AG04449 (cell line): ENCODE measurements around the gene PPOX.

Source experiments
- CTCF ChIA-PET: fragments of 350-600 bp; formaldehyde crosslinking; extraction: SDS; loops from one replicate; lab custom pipeline; 2021; ENCODE audit warnings: antibody characterized with exemption; lab: Yijun Ruan, JAX
- POLR2A ChIA-PET: fragments of 400-600, 350-600 bp; formaldehyde crosslinking; extraction: SDS; loops from one replicate; lab custom pipeline; 2020; ENCODE audit warnings: antibody characterized with exemption, inconsistent platforms; lab: Yijun Ruan, JAX
- DNase-seq: peaks from one replicate; pipeline ENCODE4 v3.0.0-alpha.2; 2010; ENCODE audit warnings: low read depth, low spot score
- H3K4me3 ChIP-seq: 2 replicates; pipeline ENCODE4 v1.5.1; 2011; ENCODE audit warnings: low read depth, mild to moderate bottlenecking, control low read depth, low read length
- TF ChIP-seq, protein P1 (sequence below): IDR thresholded peaks from one replicate; pipeline ENCODE4 v1.5.1; 2011; ENCODE audit warnings: mild to moderate bottlenecking, moderate library complexity, low read length, control low read depth, inconsistent platforms; ENCODE audit not compliant: insufficient read depth; ENCODE audit errors: missing control alignments

PPOX gene

DNA sequence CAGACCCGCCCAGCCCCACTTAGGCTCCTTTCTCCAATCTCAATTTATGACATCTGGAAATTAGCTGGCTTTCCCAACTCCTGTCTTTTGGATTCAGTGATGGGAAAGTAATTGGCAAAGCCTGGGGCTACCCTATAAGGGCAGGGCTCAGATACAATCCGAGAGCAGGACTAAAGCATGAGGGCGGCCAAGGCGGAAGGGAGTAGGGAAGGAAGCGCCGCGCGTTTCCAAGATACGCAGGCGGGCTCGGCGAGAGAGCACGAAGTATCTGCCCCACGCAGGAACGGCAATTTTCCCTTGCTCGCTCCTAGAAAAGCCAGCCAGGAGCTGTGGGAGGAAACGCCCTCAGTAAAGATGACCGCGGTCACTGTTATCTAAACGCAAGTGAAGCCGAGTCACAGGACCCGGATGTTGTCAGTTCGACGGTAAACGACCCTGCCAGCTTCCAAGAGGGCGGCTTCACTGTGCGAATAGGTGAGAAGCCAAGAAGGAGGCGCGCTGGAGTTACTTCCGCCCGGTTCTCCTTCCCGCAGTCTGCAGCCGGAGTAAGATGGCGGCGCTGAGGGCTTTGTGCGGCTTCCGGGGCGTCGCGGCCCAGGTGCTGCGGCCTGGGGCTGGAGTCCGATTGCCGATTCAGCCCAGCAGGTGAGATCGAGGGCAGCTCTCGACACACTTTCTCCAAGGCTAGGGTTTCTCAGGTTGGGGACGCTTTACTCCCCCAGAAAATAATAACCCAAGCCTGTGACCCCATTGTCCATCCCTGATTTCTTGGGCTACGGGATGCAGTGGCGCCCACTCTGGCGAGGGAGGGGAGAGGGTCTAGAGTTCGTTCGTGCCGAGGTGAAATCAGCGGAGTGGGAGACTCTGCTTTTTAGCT is 35.8 kb downstream of the PPOX start, which contains the start of gene NDUFS2:
Gene NDUFS2, plus strand, starts transcription at position 532 of the 877 bp plus-strand sequence. Its CDS starts 19 bp downstream, at position 551.
- DNase-seq: peak; percentile 95
- TF ChIP-seq, protein P1, sequence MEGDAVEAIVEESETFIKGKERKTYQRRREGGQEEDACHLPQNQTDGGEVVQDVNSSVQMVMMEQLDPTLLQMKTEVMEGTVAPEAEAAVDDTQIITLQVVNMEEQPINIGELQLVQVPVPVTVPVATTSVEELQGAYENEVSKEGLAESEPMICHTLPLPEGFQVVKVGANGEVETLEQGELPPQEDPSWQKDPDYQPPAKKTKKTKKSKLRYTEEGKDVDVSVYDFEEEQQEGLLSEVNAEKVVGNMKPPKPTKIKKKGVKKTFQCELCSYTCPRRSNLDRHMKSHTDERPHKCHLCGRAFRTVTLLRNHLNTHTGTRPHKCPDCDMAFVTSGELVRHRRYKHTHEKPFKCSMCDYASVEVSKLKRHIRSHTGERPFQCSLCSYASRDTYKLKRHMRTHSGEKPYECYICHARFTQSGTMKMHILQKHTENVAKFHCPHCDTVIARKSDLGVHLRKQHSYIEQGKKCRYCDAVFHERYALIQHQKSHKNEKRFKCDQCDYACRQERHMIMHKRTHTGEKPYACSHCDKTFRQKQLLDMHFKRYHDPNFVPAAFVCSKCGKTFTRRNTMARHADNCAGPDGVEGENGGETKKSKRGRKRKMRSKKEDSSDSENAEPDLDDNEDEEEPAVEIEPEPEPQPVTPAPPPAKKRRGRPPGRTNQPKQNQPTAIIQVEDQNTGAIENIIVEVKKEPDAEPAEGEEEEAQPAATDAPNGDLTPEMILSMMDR: peak; percentile 47
- CTCF ChIA-PET: interaction anchor here (0.8 to 26.1 kb wide), 14 partner anchors 10 to 187 kb away, joined by 3 to 758 read pairs (median 4); partner anchors contain the start of genes APOA2, B4GALT3, FCER1G and PPOX
- POLR2A ChIA-PET: interaction anchor here (0.7 to 2.3 kb wide), 8 partner anchors 15 to 188 kb away, joined by 3 to 13 read pairs (median 3); partner anchors contain the start of genes APOA2 and SDHC
- H3K4me3 ChIP-seq: peak within 1 kb of the TSS; percentile 95

DNA sequence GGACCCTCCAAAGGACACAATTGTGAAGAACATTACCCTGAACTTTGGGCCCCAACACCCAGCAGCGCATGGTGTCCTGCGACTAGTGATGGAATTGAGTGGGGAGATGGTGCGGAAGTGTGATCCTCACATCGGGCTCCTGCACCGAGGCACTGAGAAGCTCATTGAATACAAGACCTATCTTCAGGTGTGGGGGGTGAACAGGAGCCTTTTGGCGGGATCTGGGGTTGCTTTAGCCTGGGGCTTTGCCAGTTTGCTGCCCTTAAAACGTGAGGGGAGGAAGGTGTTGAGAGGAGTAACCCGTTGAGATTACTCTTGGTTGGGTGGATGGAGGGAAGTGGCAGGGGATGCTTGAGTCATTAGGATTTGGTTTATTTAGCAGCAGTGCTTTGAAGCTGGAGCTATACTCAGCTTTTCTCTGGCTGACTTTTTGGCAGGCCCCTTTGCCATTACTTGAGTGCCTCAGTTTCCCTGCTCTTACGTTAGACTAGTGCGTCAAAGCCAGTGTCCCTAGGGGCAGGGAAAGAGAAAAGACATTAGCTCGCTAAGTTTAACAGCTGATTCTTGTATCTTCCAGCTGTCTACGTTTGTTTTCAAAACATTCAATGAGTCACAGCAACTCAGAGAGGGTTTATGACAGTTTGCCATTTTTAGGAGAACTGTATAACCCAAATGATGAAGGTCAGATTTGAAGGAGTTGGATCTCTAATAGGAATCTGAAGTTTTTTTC is 40.4 kb downstream of the PPOX start:
- H3K4me3 ChIP-seq: no peak overlapping the region
- ChIA-PET CTCF (interaction anchor here (0.9 to 26.1 kb wide), 5 partner anchors 13 to 174 kb away, joined by 3 to 758 read pairs (median 46); partner anchors contain the start of genes APOA2, FCER1G and TOMM40L), POLR2A (interaction anchor here (0.5 kb wide), 1 partner anchor 486 kb away, joined by 3 read pairs; no protein-coding TSS in a partner anchor)
- no peak for DNase-seq
- TF ChIP-seq, protein P1: no peak

DNA sequence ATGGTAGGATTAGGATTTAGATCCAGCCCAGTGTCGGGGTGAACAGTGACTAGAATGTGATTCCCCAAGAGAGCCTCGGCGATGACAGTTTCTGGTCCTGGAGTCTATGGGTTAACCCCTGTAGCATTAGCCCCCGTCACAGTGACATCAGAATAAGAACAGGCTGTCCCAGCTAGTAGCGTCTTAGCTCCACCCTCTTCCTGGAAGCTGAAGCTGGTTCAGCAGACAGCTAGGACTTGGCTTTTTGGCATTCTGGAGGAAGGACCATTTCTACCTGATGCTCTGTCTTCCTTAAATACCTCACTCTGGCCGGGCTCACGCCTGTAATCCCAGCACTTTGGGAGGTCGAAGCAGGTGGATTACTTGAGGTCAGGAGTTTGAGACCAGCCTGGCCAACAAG is 40.9 kb downstream of the PPOX start:
- no peak for DNase-seq
- ChIA-PET POLR2A (no interaction called here), CTCF (interaction anchor here (0.9 to 26.1 kb wide), 4 partner anchors 12 to 174 kb away, joined by 3 to 758 read pairs (median 58); partner anchors contain the start of genes APOA2, FCER1G and TOMM40L)
- TF ChIP-seq, protein P1: no peak
- no peak overlapping the region for H3K4me3 ChIP-seq

DNA sequence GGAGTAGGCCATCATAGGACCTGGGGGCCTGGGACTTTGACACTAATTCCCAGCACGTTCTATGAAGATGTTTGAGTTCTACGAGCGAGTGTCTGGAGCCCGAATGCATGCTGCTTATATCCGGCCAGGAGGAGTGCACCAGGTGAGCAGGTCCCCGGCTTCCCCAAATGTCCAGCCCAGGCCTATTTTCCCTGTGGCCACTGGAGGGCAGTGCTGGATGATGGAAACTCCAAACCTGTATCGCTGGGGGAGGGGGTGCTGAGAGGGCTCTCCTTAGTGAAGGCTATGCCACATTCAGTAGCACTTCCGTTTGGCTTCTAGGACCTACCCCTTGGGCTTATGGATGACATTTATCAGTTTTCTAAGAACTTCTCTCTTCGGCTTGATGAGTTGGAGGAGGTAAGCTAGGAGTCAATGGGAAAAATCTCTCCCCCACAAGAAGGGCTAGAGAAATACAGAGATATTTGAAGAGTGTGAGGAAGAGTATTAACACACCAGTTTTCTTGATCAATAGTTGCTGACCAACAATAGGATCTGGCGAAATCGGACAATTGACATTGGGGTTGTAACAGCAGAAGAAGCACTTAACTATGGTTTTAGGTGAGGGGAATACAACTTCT is 43.7 kb downstream of the PPOX start:
- ChIA-PET POLR2A (no interaction called here), CTCF (interaction anchor here (1.1 to 26.1 kb wide), 11 partner anchors 8 to 172 kb away, joined by 3 to 758 read pairs (median 5); partner anchors contain the start of genes ADAMTS4, APOA2, CFAP126 and FCER1G)
- no peak overlapping the region for H3K4me3 ChIP-seq
- DNase-seq: no peak
- TF ChIP-seq, protein P1: peak; percentile 90

DNA sequence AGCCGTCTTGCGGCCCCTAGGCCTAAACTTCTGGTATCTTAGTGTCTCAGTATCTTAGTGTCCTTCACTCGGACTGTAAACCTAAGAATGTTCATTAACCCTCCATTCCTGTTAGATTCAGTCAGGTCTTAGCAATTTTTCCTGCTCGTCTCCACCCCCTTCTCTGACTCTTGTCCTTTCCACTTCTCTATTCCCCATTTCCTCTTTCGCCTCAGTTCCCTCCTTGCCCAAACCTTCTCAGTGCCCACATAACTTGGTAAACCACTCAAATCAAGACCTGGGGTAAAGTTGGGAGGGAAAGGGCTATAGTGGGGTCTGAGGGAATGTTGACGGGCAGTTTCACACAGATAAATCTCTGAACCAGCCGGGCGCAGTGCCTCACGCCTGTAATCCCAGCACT is 48.1 kb downstream of the PPOX start:
- TF ChIP-seq, protein P1: no peak
- no peak overlapping the region for H3K4me3 ChIP-seq
- ChIA-PET CTCF (interaction anchor here (23.5 to 26.1 kb wide), 2 partner anchors 5 to 13 kb away, joined by 758 read pairs; partner anchors contain the start of genes ADAMTS4, APOA2, FCER1G and NDUFS2), POLR2A (no interaction called here)
- DNase-seq: no peak
